GM19025 (cell line): ENCODE measurements around the gene GDNF.
"Not testable (repeated sequence)": the region's sequence is repeated elsewhere in the genome, so short reads cannot be mapped to it uniquely, and the experiment has no call there.

Experiments
- ATAC-seq: cut with Tn5 transposase; IDR thresholded peaks from one replicate; pipeline ENCODE4 v1.9.1; 2021; ENCODE audit warnings: mild to moderate bottlenecking, low read depth, moderate library complexity; ENCODE audit not compliant: unreplicated experiment

The GDNF gene

DNA sequence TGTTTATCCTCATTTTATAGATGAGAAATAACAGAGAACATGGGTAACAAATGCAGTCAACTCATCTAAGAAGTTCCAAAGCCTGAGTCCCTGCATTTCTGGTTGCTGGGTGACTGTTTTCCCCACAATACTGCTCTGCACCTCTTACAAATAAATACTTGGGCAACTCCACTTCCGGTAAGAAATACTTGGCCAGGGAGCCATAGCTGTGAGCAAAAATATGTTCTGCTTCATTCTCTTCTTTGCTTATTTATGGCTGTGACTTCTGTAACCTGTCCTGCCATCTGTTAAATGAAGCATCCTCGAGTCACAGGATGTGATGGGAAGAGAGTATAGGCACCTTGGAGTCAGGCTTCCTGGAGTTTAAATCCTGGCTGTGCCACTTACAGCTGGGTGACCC is 49.9 kb downstream of the GDNF start:
- ATAC-seq, result no peak

DNA sequence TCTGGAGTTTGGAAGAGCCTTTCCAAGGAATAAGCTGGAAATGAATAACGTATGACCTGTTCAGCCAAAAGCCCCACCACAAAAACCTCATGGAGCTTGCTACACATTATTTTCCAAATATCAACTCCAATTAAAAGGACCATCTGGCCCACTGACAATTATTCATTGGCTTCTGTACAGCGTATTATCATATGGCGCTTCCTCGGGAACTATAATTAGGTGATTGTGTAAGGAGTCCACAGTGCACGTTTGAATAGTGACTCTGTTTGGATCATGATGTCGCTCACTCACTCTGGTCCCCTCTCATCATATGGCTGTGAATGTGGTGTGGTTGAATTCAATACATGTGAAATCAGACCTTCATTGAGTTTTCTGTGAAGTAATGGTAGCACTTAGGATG is 52.1 kb downstream of the GDNF start:
- no peak for ATAC-seq

DNA sequence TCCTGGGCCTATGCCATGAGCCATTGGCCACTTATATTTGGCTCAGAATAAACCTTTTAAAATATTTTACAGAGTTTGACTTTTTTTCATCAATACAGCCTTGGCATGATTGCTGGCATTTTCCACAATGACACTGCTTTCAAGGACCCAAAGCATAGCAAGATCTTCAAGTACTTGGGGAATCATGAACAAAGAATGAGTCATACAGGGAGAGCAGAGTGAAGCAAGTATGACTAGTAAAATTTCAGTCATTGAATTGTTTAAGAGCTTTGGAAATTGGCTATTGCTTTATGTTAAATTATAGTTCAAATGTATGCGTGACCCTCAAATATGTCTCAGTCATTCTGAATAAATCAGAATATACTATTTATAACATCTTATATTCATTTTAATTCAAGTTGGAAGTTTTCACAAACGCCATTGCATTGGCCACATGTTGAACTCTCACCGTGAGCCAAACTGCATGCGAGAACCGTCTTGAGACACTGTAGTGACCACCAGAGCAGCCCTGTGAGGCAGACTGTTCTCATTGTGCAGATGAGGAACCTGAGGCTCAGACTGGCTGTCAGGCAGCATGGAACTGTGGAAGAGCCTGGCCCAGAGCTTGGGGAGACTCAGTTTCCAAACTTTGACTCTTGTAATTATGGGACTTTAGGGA is 52.9 kb downstream of the GDNF start:
- no peak for ATAC-seq

DNA sequence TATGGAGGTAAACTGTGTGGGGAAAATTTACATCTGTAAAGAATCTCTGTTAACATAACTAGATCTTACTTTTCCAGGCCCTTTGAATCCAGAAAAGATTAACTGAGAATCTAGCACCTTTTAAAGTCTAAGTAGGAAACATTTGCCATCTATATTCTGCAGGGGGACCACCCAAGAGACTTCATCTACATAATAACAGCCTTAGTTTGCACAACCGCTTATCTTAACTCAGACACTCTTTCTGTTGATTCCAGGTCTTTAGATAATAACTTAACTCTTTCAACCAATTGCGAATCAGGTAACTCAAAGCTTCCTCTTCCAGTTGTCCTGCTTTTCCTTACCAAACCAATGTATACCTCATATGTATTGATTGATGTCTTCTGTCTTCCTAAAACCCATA is 53.4 kb downstream of the GDNF start:
- no peak for ATAC-seq

DNA sequence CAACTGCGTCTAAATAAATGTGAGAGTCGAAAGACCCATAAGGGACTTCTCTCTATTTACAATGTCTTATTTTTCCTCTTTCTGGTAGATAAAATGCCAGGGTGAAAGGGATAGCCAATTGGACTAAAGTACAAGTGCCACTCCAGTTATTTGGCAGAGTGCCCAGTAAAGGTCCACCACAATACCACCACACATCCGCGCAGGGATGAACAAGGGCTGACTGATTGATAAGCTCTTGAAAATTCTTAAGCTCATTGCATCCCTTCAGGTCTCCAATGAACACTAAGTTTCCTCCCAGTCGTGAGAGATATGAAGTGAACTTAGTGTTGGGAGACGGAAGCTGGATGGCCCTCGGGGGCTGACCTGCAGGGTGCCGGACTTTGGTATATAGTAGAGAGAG is 58.4 kb downstream of the GDNF start:
- ATAC-seq, result not testable (repeated sequence)

DNA sequence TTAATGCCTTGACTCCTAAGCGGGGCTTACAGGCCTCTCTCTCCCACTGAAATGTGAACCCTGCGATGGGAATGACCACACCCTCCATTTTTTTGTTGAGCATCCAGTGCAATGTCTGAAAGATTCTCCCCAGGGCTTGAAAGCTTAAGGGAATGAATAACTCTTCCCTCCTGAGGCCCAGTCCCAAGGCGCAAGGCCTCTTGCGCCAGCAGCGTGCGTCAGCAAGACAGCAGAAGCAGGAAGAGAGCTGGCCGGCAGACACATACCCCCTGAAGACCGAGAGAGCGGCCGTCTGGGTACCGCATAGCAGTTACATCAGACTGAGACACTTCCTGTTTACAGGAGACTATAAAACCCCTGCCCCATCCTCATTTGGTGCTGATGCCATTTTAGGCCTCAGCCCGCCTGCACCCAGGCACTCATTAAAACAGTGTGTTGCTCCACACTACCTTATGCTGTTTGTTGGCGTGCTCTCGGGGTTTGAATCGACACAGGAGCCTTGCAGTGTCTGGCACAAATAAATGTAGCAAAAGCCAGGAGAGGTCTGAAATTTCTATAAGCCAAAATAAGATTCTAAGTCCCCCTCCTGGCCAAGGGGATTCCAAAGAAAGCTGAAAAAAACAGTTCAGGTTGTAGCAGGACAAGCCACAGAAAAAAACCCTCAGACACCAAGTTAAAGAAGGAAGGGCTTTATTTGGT is 62.3 kb downstream of the GDNF start:
- ATAC-seq, result no peak

DNA sequence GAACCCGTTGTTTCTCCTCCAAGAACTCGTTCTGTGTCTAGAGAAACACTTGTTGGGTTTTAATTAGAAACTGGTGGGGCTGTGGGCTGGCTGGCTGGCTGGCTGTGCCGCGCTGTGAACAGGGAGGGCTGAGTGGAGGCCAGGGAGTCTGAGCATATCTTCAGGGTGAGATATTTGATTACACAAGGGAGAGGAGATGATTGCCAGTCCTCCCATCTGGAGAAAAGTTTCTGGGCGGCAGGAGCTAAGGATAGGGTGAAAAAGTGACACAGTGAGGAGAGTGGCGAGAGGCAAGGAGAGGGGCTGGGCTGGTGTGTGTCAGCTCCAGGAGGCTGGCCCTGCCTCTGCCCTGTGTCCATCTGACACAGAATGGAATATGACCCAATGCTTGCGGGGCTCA is 63.0 kb downstream of the GDNF start:
- no peak for ATAC-seq

DNA sequence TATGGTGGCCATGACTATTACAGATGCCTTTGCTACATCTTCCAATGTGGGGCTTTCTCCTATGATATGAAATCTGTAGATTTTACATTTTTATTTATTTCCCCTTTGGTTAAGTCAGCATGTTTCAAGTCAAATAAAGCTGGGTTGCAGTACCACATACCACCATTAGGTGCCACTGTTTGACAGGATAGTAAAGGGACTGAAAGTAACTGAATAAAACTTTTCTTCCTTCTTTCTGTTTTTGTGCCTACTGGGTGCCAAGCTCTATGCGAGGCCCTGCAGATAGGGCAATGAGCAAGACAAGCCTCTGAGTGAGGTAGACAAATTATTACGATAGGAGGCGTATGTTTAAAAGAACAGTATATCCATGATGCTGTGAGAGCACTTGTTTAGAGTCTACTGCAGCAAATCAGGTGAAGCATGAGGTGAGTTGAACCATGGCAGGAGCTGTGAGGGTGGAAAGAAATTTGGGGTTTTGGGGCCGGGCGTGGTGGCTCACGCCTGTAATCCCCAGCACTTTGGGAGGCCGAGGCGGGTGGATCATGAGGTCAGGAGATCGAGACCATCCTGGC is 64.8 kb downstream of the GDNF start:
- no peak for ATAC-seq

DNA sequence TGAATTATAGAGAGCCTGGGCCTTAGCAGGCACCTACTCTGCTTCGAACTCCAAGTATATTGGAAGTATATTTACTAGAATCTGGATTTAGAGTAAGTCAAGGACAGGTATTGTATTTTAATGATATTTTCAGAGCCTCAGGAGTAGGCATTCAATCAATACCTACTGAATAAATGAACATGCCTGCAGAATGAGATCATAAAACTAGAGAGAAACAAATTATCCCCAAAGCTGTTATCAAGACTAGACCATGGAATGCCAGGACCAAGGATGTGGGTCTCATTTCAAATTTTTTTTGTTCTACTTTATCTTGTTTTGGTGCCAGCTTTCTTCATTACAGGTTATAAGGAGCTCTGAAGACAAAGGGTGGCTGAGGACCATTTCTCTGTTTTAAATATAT is 66.0 kb downstream of the GDNF start:
- ATAC-seq, result no peak

DNA sequence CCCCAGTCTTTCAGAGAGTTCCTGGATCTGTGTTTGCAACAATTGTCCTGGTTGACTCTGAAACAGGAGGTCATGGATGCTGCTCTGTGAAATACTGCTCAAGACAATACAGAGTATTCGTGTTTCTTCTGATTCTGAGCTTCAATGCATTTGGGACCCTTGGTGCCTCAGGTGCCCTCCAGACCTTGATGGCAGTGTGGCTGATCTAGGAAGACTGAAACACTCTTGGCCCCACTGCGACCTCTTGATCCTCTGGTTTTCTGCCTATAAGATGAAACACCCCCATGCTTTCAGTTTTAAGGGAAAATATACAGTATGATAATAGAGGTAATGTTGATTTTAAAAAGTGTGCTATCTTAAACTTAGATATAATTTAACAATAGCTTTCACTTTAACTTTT is 67.6 kb downstream of the GDNF start:
- ATAC-seq, result no peak

DNA sequence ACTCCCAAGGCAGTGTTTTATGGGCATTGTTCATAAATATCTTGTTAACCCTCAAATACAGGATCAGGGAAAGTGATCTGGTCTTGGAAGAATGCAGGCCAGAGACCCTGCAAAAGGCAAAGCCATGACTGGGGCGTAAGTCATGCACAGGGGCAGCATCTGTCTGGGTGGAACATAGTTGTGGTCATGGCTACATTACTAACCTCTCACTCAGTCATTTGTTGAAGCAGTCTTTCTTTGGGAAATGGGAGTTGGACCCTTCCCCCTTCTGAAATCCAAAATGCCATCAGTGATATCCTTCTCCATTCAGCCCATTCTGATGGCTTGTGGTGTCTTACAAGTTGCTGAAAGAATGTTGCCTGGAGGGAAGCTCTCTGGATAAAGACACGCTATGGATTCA is 68.1 kb downstream of the GDNF start:
- ATAC-seq, result no peak

DNA sequence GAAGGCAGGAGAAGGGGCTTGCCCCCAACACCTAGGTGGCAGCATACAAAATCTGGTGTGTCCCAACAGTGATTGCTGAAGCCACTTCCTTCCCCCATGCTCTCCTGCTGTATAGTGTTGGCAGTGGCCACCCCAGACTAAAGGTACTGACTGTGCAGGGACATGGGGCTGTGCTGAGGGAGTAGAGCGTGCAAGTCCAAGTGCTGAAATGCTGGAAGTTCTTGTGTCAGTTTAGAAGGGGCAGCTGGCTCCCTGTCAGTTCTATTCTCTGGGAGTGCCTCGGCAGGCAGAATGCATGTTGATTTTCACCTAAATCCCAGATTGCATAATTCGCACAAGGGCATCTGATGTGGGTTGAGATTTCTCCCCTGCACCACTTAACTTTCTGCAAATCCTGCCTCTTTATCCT is 68.6 kb downstream of the GDNF start:
- no peak for ATAC-seq

DNA sequence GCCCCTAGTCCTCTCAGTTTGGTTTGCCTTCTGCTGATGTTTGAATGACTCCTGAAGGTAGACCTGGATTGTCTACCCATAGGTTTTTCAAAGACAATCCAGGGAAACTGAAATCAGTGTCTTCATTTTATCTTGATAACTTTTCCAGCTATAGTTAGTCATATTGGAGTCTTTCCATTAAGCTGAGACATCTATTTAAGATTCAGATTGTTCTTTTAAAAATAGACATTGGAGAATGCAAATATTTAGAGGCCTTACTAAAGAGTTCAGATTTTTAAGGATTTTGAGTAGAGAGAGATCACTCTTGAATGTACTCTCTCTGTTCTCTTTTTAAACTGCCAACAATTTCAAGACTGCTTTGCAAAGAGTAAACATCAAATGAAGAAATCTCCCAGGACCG is 69.1 kb downstream of the GDNF start:
- ATAC-seq, result no peak

DNA sequence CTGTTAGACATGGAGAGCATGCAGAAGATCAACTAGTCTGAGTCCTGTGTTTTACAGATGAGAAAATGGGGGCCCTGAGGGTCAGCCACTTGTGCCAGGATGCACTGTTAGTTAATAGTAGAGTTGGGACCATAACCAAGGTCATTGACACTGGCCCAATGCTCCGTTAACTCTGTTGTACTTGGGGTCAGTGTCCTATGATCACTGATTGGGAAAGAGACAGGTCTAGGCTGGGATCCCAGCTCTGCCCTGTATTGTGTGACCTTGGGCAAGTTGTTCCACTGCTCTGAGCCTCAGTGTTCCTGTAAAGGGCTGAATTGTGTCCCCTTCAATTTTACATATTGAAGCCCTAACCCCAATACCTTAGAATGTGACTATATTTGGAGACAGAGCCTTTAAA is 70.0 kb downstream of the GDNF start:
- no peak for ATAC-seq

DNA sequence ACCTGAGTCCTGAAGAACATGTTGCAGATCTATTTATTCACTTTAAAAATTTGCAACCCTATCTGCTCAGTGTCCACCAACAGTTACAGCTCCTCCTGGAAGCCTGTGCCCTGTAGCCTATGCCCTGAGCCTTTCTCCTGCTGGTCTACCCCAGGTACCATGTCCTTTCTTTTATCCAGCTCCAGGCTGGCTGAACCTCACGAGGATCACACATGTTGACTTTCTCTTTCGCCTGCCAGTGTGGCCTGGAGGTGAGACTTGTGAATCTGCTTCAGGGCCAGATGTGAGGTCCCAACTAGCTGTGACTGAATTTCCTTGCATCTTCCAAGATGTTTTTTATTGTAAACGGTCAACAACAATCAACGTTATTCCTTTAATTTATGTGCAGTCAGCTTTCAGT is 70.7 kb downstream of the GDNF start:
- no peak for ATAC-seq

DNA sequence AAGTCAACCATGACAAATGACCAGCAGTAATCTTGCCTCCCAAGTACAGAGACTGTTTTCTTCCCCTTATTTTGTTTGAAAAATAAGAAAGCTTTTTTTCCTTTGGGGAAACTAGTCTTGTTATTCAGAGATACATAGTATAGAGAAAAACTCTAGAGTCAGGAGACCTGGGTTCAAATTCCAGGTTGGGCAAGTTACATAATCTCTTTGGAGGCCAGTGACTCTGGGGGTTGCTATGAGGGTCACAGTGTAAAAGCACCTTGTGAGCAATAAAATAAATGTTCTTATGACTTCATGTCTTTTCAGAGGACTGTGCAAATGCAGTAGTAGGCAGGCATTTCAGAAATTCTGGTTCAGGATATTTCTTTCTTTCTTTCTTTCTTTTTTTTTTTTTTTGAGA is 71.5 kb downstream of the GDNF start:
- no peak for ATAC-seq

DNA sequence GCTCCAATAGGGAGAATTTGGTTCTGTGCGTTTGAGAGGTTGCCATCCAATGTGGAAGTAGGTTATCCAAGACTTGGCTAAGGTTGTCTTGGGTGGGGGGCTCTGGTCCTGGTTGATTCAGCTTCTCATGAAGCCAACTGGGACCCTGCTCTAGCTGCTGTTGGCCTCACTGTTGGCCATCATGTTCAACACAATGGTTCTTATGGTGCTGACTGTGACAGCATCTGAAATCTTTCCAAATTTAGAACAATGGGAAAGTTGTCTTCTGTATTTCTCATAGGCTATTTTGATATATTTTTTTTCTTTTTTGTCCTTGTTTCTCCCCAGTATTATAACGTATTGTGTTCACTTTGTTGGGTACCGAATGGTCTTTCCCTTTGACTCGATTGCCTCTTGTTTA is 71.9 kb downstream of the GDNF start:
- no peak for ATAC-seq

DNA sequence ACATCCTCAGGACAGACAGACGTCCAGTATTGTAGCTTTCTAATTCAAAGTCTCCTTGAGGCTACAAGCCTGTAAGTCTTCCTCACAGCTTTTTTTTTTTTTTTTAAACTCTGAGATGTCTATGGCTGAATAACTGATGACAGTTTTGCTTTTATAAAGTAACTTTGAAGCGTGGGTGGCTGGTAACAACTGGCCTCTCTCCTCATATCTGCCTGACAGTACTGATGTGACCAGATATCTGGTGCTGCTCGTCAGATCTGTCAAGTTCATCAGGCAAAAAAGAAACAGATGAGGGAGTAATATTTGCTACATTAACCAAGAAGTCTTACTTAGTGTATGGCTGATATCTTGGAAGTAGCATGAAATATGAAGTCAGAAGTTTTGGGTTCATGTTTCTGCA is 72.6 kb downstream of the GDNF start:
- no peak for ATAC-seq
